HPDE6-E6E7 (cell line): ENCODE measurements around the gene KCNJ6.
"Not testable (repeated sequence)": the region's sequence is repeated elsewhere in the genome, so short reads cannot be mapped to it uniquely, and the experiment has no call there.

Experiments used
- DNase-seq: peaks from one replicate; pipeline ENCODE4 v3.0.0; 2011; ENCODE audit warnings: missing footprints; ENCODE audit errors: extremely low spot score

The KCNJ6 gene

GRCh38 chr21:37607081-37607480 is 309.2 kb downstream of the KCNJ6 start:
- DNase-seq: no peak

- no peak for DNase-seq
Observed at GRCh38 chr21:37606549-37606948, 309.7 kb downstream of the KCNJ6 start.

DNA sequence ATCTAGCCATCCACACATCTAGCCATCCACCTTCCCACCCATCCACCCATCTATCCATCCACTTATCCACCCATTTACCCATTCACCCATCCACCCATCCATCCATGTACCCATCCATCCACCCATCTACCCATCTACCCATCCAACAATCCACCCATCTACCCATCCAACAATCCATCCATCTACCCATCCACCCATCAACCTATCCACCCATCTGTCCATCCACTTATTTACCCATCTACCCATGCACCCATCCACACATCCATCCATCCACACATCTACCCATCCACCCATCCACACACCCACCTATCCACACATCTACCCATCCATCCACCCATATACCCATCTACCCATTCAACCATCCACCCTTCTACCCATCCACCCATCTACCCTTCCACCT is 311.3 kb downstream of the KCNJ6 start:
- no peak for DNase-seq

- no peak for DNase-seq
Observed at GRCh38 chr21:37603129-37603528, 313.1 kb downstream of the KCNJ6 start.

- DNase-seq: no peak
Observed at GRCh38 chr21:37601915-37602314, 314.3 kb downstream of the KCNJ6 start.

- no peak for DNase-seq
Observed at GRCh38 chr21:37601027-37601426, 315.2 kb downstream of the KCNJ6 start.

- no peak for DNase-seq
Observed at GRCh38 chr21:37595944-37596343, 320.3 kb downstream of the KCNJ6 start.

GRCh38 chr21:37594472-37594951 is 321.7 kb downstream of the KCNJ6 start:
- DNase-seq: no peak

GRCh38 chr21:37593740-37594471 is 322.4 kb downstream of the KCNJ6 start:
- DNase-seq: no peak

- no peak for DNase-seq
Observed at GRCh38 chr21:37593015-37593414, 323.2 kb downstream of the KCNJ6 start.

DNA sequence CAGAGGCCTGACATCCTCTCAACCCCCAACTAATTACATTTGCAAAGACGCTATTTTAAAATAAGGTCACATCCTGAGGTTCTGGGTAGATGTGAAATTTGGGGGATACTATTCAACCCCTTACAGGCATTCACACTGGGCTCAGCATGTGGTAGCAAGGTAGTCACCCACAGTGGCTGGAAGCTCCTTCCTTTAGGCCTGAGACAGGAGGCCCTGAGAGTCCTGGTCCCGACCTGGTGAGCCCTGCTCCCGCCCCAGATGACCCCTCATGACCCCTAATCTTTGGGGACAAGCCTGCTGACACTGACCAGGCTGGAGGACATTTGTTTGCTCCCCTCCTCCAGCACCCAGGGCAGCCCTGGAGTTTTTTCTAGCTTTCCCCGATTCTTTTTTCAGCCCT is 323.8 kb downstream of the KCNJ6 start:
- no peak for DNase-seq

- not testable (repeated sequence) for DNase-seq
Observed at GRCh38 chr21:37591994-37592393, 324.3 kb downstream of the KCNJ6 start.

- DNase-seq: not testable (repeated sequence)
Observed at GRCh38 chr21:37590836-37591235, 325.4 kb downstream of the KCNJ6 start.

- DNase-seq: not testable (repeated sequence)
Observed at GRCh38 chr21:37588644-37589043, 327.6 kb downstream of the KCNJ6 start.

DNA sequence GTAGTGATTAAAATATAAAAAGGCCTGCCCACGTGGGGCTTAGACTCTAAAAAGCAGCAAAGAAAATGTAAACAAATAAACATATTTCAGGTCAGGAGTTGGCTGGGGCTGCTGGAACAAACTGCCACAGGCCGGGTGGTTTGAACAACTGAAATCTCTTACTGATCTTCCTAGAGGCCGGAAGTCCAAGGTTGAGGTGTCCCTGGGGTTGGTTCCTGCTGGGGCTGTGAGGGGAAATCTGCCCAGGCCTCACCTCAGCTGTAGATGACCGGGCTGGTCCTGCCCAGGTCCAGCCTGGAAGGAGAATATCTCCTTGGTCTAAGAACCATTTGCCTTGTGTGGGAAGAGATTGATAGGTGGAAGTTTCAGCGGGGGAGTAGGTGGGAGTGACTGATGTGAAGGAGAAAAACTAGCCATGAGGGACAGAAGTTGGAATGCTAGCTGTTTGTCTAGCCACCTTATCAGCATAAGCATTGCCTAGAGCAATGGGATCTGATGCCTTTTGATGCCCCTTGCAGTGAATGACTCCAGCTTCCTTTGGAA is 328.6 kb downstream of the KCNJ6 start:
- no peak for DNase-seq

DNA sequence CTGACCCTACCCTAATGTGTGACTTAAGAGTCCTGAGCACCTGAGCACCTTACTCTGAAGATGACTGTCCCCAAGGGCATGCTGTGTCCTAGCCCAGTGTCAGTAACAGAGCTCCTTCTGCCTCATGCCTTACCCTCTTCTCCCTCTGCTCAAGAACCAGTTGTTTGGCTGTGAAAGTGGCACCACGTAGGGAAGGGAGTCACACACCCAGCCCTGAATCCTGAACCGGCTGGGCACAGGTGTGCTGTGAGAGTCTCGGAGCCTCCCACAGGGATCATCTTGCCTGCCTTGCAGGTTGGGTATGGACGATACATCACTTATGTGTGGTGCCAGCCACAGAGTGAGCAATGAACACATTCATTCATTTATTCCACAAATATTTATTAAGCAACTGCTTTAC is 329.1 kb downstream of the KCNJ6 start:
- no peak for DNase-seq

DNA sequence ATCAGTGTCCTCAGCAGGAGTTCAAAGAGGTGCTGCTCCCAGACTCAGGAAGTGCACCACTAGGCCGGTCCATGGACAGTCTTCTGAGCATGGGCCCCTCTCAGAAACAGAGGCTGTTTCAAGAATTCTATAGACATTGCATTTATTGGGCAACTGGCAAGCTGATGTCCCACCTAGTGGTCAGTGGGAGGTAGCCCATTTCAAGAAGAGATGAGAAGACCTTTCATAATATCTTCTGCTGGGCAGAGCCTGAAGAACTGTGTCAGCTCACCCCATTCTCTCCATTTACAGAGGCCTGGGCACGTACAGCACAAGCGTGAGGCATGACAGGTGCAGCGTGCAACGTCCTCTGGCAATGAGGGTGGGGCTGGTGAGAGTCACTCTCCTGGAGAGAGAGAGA is 333.7 kb downstream of the KCNJ6 start:
- DNase-seq: peak; percentile 22

DNA sequence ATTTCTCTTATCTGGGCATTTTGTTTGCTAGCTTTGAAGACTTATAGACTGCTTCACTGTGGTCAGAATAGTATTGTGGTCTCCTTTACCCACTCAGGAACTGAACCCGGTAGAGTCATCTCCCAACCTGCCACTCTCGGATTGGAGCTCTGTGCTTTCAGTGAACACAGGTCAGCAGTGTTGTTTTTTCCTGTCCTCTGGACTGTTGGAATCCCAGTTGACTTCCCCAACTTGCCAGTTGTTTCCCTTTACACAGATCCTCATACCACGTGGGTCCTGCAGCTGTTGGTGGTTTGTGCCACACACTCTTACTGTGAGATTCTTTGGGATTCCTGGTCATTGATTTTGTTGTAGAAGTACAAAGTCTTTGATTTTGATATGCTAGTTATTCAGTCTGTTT is 335.6 kb downstream of the KCNJ6 start:
- no peak for DNase-seq

DNA sequence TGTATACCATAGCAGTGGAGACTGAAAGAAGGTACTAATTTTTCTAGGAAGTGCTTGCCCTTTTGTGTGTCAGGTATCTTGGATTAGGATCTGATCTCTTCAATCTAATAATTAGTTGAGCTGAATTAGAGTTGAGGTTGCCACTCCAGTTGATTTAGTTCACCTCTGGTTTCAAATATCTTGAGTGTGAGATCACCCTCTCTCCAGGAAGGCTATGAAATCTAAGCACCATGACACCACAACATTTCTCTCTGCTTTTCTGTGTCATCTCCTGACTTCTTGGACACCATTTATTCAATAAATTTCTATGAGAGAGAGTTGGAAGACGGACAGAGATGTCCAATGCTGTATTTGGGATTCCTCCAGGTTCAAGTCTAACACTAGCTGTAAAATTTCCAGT is 336.9 kb downstream of the KCNJ6 start:
- DNase-seq: no peak

- DNase-seq: no peak
Observed at GRCh38 chr21:37578471-37579126, 337.7 kb downstream of the KCNJ6 start.

DNA sequence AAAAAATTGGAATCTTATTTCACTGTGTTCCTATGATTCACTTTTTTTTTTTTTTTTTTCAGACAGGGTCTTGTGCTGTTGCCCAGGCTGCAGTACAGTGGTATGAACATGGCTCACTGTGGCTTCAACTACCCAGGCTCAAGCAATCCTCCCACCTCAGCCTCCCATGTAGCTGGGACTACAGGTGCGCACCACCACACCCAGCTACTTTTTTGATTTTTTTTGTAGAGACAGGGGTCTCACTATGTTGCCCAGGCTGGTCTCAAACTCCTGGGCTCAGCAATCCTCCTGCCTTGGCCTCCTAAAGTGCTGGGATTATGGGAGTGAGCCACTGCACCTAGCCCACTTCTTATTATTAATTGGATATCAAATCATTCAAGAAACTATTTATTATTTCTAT is 339.3 kb downstream of the KCNJ6 start:
- not testable (repeated sequence) for DNase-seq

GRCh38 chr21:37575580-37575979 is 340.7 kb downstream of the KCNJ6 start:
- DNase-seq: no peak

- no peak for DNase-seq
Observed at GRCh38 chr21:37574751-37575150, 341.5 kb downstream of the KCNJ6 start.
